Gastrocnemius medialis (tissue), 4 donors: ENCODE measurements around the gene OSTF1.

ENCODE experiments used
- CTCF ChIP-seq, 5 experiments: fragments of 450-650 bp in 3 of 5; fragments of 200-600 bp in 2 of 5; sonication (generic) in 2 of 5; IDR thresholded peaks in 4 of 5; conservative IDR thresholded peaks in 1 of 5; 1 replicate in 4 of 5; 2 replicates in 1 of 5; pipeline ENCODE4 v1.5.1; 2016 to 2019; ENCODE audit warnings: antibody characterized with exemption in 5 of 5, mild to moderate bottlenecking in 3 of 5, moderate library complexity in 3 of 5
- POLR2A ChIP-seq, 2 donors: fragments of 450-650 bp; IDR thresholded peaks; one replicate each; pipeline ENCODE4 v1.6.1; 2017; ENCODE audit warnings: antibody characterized with exemption in 2 of 2, mild to moderate bottlenecking in 2 of 2, moderate library complexity in 2 of 2

- no peak for TF ChIP-seq POLR2A (IDR thresholded peaks at IDR 0.05)
- TF ChIP-seq CTCF (IDR thresholded peaks at IDR 0.05 in 4 of 5, conservative IDR thresholded peaks at IDR 0.05 in 1 of 5), result no peak
Observed at GRCh38 chr9:75104607-75105006, 16.3 kb downstream of the OSTF1 start.
